ENCODE results near the gene NTN5.
"Not testable (repeated sequence)": the region's sequence is repeated elsewhere in the genome, so short reads cannot be mapped to it uniquely, and the experiment has no call there.

NTN5 gene

GRCh38 chr19:48634424-48635262 is 38.2 kb downstream of the NTN5 start:
- 16 to 17% methylated on average over 20 to 30 of the region's 37 CpGs for WGBS, 2 experiments (ENCODE audit: insufficient coverage in 2 of 2)
- Histone ChIP-seq H3K4me3 (ENCODE audit: extremely low read depth, insufficient read depth, low read length, poor library complexity, severe bottlenecking) (peak overlapping the region; percentile 43), H3K4me1 (ENCODE audit: control insufficient read depth, insufficient read depth, low read length, poor library complexity, severe bottlenecking) (peaks cover 23% of the 10 kb centered on the region)

GRCh38 chr19:48634036-48634342 is 38.8 kb downstream of the NTN5 start:
- no peak overlapping the region for H3K4me3 ChIP-seq (ENCODE audit: extremely low read depth, insufficient read depth, low read length, poor library complexity, severe bottlenecking)
- WGBS, 2 experiments (ENCODE audit: insufficient coverage in 2 of 2): 85 to 86% methylated on average over 5 to 7 of the region's 7 CpGs

More at GRCh38 chr19:48634424-48635262, 38.2 kb downstream of the NTN5 start:
- no peaks in the 10 kb centered on the region for H3K9me3 ChIP-seq (ENCODE audit: control insufficient read depth, low read length)
- no peaks in the 10 kb centered on the region for H3K36me3 ChIP-seq (ENCODE audit: control insufficient read depth, insufficient read depth, low read length)
- peak overlapping the region; percentile 3 for H3K27ac ChIP-seq (ENCODE audit: low read depth, low read length, severe bottlenecking)

GRCh38 chr19:48633148-48634035 is 39.4 kb downstream of the NTN5 start:
- H3K27ac ChIP-seq (ENCODE audit: low read depth, low read length, severe bottlenecking): peak overlapping the region; percentile 29
- WGBS, 2 experiments (ENCODE audit: insufficient coverage in 2 of 2): 91 to 92% methylated on average over 20 to 21 of the region's 22 CpGs
- H3K4me1 ChIP-seq (ENCODE audit: control insufficient read depth, insufficient read depth, low read length, poor library complexity, severe bottlenecking): peaks cover 23% of the 10 kb centered on the region
- H3K9me3 ChIP-seq (ENCODE audit: control insufficient read depth, low read length): no peaks in the 10 kb centered on the region
- H3K4me3 ChIP-seq (ENCODE audit: extremely low read depth, insufficient read depth, low read length, poor library complexity, severe bottlenecking): no peak overlapping the region
- no peaks in the 10 kb centered on the region for H3K36me3 ChIP-seq (ENCODE audit: control insufficient read depth, insufficient read depth, low read length)

More at GRCh38 chr19:48634036-48634342, 38.8 kb downstream of the NTN5 start:
- no peaks in the 10 kb centered on the region for H3K9me3 ChIP-seq (ENCODE audit: control insufficient read depth, low read length)
- peaks cover 23% of the 10 kb centered on the region for H3K4me1 ChIP-seq (ENCODE audit: control insufficient read depth, insufficient read depth, low read length, poor library complexity, severe bottlenecking)
- H3K27ac ChIP-seq (ENCODE audit: low read depth, low read length, severe bottlenecking): no peak overlapping the region
- H3K36me3 ChIP-seq (ENCODE audit: control insufficient read depth, insufficient read depth, low read length): no peaks in the 10 kb centered on the region

- Histone ChIP-seq H3K4me3 (ENCODE audit: extremely low read depth, insufficient read depth, low read length, poor library complexity, severe bottlenecking) (no peak overlapping the region), H3K9me3 (ENCODE audit: control insufficient read depth, low read length) (no peaks in the 10 kb centered on the region), H3K4me1 (ENCODE audit: control insufficient read depth, insufficient read depth, low read length, poor library complexity, severe bottlenecking) (peaks cover 23% of the 10 kb centered on the region), H3K27ac (ENCODE audit: low read depth, low read length, severe bottlenecking) (peak overlapping the region; percentile 29), H3K36me3 (ENCODE audit: control insufficient read depth, insufficient read depth, low read length) (no peaks in the 10 kb centered on the region)
These were observed 40.1 kb downstream of the NTN5 start for GRCh38 chr19:48632692-48633147.

- H3K9me3 ChIP-seq (ENCODE audit: control insufficient read depth, low read length); H3K4me3 ChIP-seq (ENCODE audit: extremely low read depth, insufficient read depth, low read length, poor library complexity, severe bottlenecking); H3K36me3 ChIP-seq (ENCODE audit: control insufficient read depth, insufficient read depth, low read length): not testable (repeated sequence)
- Histone ChIP-seq H3K4me1 (ENCODE audit: control insufficient read depth, insufficient read depth, low read length, poor library complexity, severe bottlenecking) (peaks cover 23% of the 10 kb centered on the region), H3K27ac (ENCODE audit: low read depth, low read length, severe bottlenecking) (peak overlapping the region; percentile 29)
- WGBS, 2 experiments (ENCODE audit: insufficient coverage in 2 of 2): 84 to 99% methylated on average over 11 of the region's 11 CpGs
These were observed 40.5 kb downstream of the NTN5 start for GRCh38 chr19:48632286-48632685.

GRCh38 chr19:48631225-48631624 is 41.6 kb downstream of the NTN5 start:
- Histone ChIP-seq H3K4me1 (ENCODE audit: control insufficient read depth, insufficient read depth, low read length, poor library complexity, severe bottlenecking) (peaks cover 23% of the 10 kb centered on the region), H3K36me3 (ENCODE audit: control insufficient read depth, insufficient read depth, low read length) (peaks cover 5% of the 10 kb centered on the region), H3K27ac (ENCODE audit: low read depth, low read length, severe bottlenecking) (no peak overlapping the region), H3K4me3 (ENCODE audit: extremely low read depth, insufficient read depth, low read length, poor library complexity, severe bottlenecking) (no peak overlapping the region), H3K9me3 (ENCODE audit: control insufficient read depth, low read length) (no peaks in the 10 kb centered on the region)
- 87 to 90% methylated on average over 2 to 3 of the region's 3 CpGs for WGBS, 2 experiments (ENCODE audit: insufficient coverage in 2 of 2)

- 7 to 8% methylated on average over 28 to 31 of the region's 47 CpGs for WGBS, 2 experiments (ENCODE audit: insufficient coverage in 2 of 2)
- Histone ChIP-seq H3K27ac (ENCODE audit: low read depth, low read length, severe bottlenecking) (peak overlapping the region; percentile 29), H3K9me3 (ENCODE audit: control insufficient read depth, low read length) (no peaks in the 10 kb centered on the region), H3K36me3 (ENCODE audit: control insufficient read depth, insufficient read depth, low read length) (peaks cover 5% of the 10 kb centered on the region), H3K4me1 (ENCODE audit: control insufficient read depth, insufficient read depth, low read length, poor library complexity, severe bottlenecking) (peaks cover 23% of the 10 kb centered on the region), H3K4me3 (ENCODE audit: extremely low read depth, insufficient read depth, low read length, poor library complexity, severe bottlenecking) (peak overlapping the region; percentile 22)
These were observed 42.3 kb downstream of the NTN5 start for GRCh38 chr19:48630296-48631063.

GRCh38 chr19:48629599-48630295 is 43.1 kb downstream of the NTN5 start:
- H3K27ac ChIP-seq (ENCODE audit: low read depth, low read length, severe bottlenecking): peak overlapping the region; percentile 29
- peaks cover 5% of the 10 kb centered on the region for H3K36me3 ChIP-seq (ENCODE audit: control insufficient read depth, insufficient read depth, low read length)
- H3K4me1 ChIP-seq (ENCODE audit: control insufficient read depth, insufficient read depth, low read length, poor library complexity, severe bottlenecking): peaks cover 23% of the 10 kb centered on the region
- H3K4me3 ChIP-seq (ENCODE audit: extremely low read depth, insufficient read depth, low read length, poor library complexity, severe bottlenecking): peak overlapping the region; percentile 22
- WGBS, 2 experiments (ENCODE audit: insufficient coverage in 2 of 2): 39% methylated on average over 46 to 48 of the region's 48 CpGs
- H3K9me3 ChIP-seq (ENCODE audit: control insufficient read depth, low read length): no peaks in the 10 kb centered on the region

- H3K9me3 ChIP-seq (ENCODE audit: control insufficient read depth, low read length): no peaks in the 10 kb centered on the region
- H3K4me3 ChIP-seq (ENCODE audit: extremely low read depth, insufficient read depth, low read length, poor library complexity, severe bottlenecking): no peak overlapping the region
- peaks cover 5% of the 10 kb centered on the region for H3K36me3 ChIP-seq (ENCODE audit: control insufficient read depth, insufficient read depth, low read length)
- WGBS, 2 experiments (ENCODE audit: insufficient coverage in 2 of 2): 97% methylated on average over 21 to 22 of the region's 22 CpGs
- H3K27ac ChIP-seq (ENCODE audit: low read depth, low read length, severe bottlenecking): no peak overlapping the region
- H3K4me1 ChIP-seq (ENCODE audit: control insufficient read depth, insufficient read depth, low read length, poor library complexity, severe bottlenecking): peaks cover 22% of the 10 kb centered on the region
These were observed 43.6 kb downstream of the NTN5 start for GRCh38 chr19:48629297-48629598.
